Measurements from ENCODE around the gene FAM184A.
"Not testable (repeated sequence)": the region's sequence is repeated elsewhere in the genome, so short reads cannot be mapped to it uniquely, and the experiment has no call there.

Gene FAM184A

GRCh38 chr6:119052987-119053386 lies 25.5 kb downstream of the FAM184A start:
- no peak for DNase-seq

GRCh38 chr6:119052292-119052889 lies 26.1 kb downstream of the FAM184A start:
- DNase-seq: no peak

- no peak for DNase-seq
Measured at GRCh38 chr6:119044255-119044654, 34.2 kb downstream of the FAM184A start.

- no peak for DNase-seq
Measured at GRCh38 chr6:119043783-119044182, 34.7 kb downstream of the FAM184A start.

GRCh38 chr6:119043265-119043664 lies 35.2 kb downstream of the FAM184A start:
- DNase-seq: no peak

- no peak for DNase-seq
Measured at GRCh38 chr6:119040636-119041035, 37.8 kb downstream of the FAM184A start.

GRCh38 chr6:119040229-119040628 lies 38.2 kb downstream of the FAM184A start:
- no peak for DNase-seq

GRCh38 chr6:119037941-119038623 lies 40.4 kb downstream of the FAM184A start:
- no peak for DNase-seq

- DNase-seq: no peak
Measured at GRCh38 chr6:119037264-119037663, 41.2 kb downstream of the FAM184A start.

- DNase-seq: no peak
Measured at GRCh38 chr6:119036081-119036480, 42.4 kb downstream of the FAM184A start.

GRCh38 chr6:119035459-119035858 lies 43.0 kb downstream of the FAM184A start:
- no peak for DNase-seq

GRCh38 chr6:119034827-119035458 lies 43.5 kb downstream of the FAM184A start:
- no peak for DNase-seq

GRCh38 chr6:119032428-119032827 lies 46.0 kb downstream of the FAM184A start:
- DNase-seq: no peak

GRCh38 chr6:119030759-119031158 lies 47.7 kb downstream of the FAM184A start:
- DNase-seq: no peak

- no peak for DNase-seq
Measured at GRCh38 chr6:119028091-119028490, 50.4 kb downstream of the FAM184A start.

- DNase-seq: no peak
Measured at GRCh38 chr6:119027465-119027864, 51.0 kb downstream of the FAM184A start.

GRCh38 chr6:119026822-119027221 lies 51.6 kb downstream of the FAM184A start:
- no peak for DNase-seq

- DNase-seq: no peak
Measured at GRCh38 chr6:119025793-119026192, 52.7 kb downstream of the FAM184A start.

- DNase-seq: no peak
Measured at GRCh38 chr6:119024111-119024510, 54.4 kb downstream of the FAM184A start.

GRCh38 chr6:119022796-119023195 lies 55.7 kb downstream of the FAM184A start:
- DNase-seq: no peak

GRCh38 chr6:119020597-119021561 lies 57.6 kb downstream of the FAM184A start:
- DNase-seq: no peak

- not testable (repeated sequence) for DNase-seq
Measured at GRCh38 chr6:119015165-119015564, 63.3 kb downstream of the FAM184A start.

GRCh38 chr6:119012521-119012920 lies 65.9 kb downstream of the FAM184A start:
- DNase-seq: no peak

Measured in NCI-H1105 (cell line).